ENCODE data around the gene RTKN2.

- TF ChIP-seq CTCF (IDR thresholded peaks at IDR 0.05; ENCODE audit: low read depth, low read length, poor library complexity, severe bottlenecking) (no peak), EZH2phosphoT487 (IDR thresholded peaks at IDR 0.05; ENCODE audit: borderline replicate concordance, low read length) (no peak)
Measured at GRCh38 chr10:62171791-62172190, 96.9 kb downstream of the RTKN2 start.
